ENCODE data around the gene G3BP1. TPM values are rescaled to one million over a fixed set of nuclear protein-coding genes. Genes with fewer than 3 reads are reported as not detected.

G3BP1 gene
- total RNA-seq, 2 donors from 2014 or later, result 57.1 to 60.9 TPM

DNA sequence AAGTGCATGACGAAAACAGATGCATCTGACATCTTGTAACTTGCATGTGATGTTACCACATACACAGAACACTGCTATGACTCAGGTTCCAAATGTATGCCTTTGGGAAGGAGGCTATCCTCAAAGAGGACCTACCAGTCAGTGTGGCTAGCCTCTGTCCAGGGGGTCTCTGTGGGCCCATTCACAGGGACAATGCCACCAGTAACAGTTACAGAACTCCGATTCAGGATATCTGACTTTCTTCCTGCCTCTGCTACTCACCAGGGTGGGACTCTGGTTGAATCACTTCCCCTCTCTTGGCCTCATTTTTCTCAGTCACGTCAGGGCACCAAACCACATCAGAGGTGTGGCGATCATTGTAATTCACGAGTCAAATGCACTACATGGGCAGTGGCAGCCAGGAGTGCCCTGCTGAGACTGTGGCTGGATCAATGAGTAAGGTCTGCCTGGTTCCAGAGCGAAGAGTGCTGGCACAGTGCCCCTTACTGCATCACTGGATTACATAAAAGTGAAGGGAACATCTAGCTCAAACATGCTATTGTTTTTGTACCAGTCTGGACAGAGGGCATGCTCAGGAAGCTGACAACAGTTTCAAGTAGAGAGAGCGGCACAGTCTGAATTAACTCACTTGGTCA is 26.6 kb upstream of the G3BP1 start:
- Histone ChIP-seq H3K4me3 (no peak overlapping the region), H3K27ac (peak overlapping the region; percentile 44 to 57), H3K27me3 (no peaks in the 10 kb centered on the region), H3K9me3 (no peaks in the 10 kb centered on the region), H3K4me1 (peaks cover 0 to 45% of the 10 kb centered on the region in 2 donors), H3K36me3 (no peaks in the 10 kb centered on the region)
- no peak for DNase-seq (ENCODE audit: low spot score)
- no peak for TF ChIP-seq CTCF (IDR thresholded peaks at IDR 0.05)

DNA sequence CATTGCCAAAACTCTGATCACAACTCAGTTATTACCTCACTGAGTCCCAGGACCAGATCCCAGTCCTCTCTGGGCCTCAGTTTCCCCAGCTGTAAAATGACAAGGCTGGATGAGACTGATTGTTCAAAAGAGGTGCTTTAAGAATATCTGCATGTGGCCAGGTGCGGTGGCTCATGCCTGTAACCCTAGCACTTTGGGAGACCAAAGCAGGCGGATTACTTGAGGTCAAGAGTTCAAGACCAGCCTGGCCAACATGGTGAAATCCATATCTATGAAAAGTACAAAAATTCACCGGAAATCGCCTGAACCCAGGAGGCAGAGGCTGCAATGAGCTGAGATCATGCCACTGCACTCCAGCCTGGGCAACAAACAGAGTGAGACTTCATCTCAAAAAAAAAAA is 21.6 kb upstream of the G3BP1 start:
- Histone ChIP-seq H3K4me3 (no peak overlapping the region), H3K36me3 (peaks cover 13% of the 10 kb centered on the region), H3K27ac (peak overlapping the region in 1 of 2 donors; percentile 32), H3K27me3 (no peaks in the 10 kb centered on the region), H3K9me3 (no peaks in the 10 kb centered on the region), H3K4me1 (peaks cover 0 to 25% of the 10 kb centered on the region in 2 donors)
- TF ChIP-seq CTCF (IDR thresholded peaks at IDR 0.05), result no peak
- DNase-seq (ENCODE audit: low spot score), result peak; percentile 55

DNA sequence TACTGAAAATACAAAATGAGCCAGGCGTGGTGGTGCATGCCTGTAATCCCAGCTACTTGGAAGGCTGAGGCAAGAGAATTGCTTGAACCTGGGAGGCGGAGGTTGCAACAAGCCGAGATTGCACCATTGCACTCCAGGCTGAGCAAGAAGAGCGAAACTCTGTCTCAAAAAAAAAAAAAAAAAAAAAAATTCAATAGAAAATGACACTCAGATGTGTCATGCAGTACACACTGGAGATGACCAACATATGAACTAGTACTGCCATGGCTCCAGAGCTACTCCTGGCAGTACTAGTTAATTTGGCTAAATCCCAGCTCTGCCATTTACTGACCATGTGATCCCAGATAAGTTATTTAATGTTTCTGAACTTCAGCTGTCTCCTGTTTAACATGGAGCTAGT is 20.7 kb upstream of the G3BP1 start:
- Histone ChIP-seq H3K4me3 (no peak overlapping the region), H3K9me3 (no peaks in the 10 kb centered on the region), H3K36me3 (peaks cover 13% of the 10 kb centered on the region), H3K27ac (no peak overlapping the region), H3K27me3 (no peaks in the 10 kb centered on the region), H3K4me1 (peaks cover 0 to 16% of the 10 kb centered on the region in 2 donors)
- no peak for DNase-seq (ENCODE audit: low spot score)
- TF ChIP-seq CTCF (IDR thresholded peaks at IDR 0.05), result no peak

- peak; percentile 55 for DNase-seq (ENCODE audit: low spot score)
These were observed 20.2 kb upstream of the G3BP1 start for GRCh38 chr5:151751593-151751992.

DNA sequence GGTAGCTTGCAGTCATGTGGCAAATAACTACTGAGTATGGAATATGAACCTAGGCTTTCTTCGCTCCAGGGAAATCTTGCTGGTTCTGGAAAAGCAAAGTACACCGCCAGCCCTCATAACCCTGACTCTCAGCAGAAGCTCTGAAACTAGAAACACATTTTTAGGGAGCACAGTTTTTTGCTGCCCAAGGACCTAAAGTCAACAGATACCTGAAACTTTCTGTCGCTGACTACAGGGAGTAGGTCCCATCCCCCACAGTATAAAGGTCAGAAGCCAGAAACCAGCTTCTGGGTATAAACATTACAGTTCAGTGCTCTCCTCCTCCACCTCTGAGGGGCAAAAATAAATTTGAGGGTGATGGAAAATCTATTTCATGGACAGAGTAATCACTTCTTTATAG is 16.4 kb upstream of the G3BP1 start:
- H3K36me3 ChIP-seq, result peaks cover 13% of the 10 kb centered on the region
- H3K27me3 ChIP-seq, result no peaks in the 10 kb centered on the region
- DNase-seq (ENCODE audit: low spot score), result peak; percentile 23
- no peak for TF ChIP-seq CTCF (IDR thresholded peaks at IDR 0.05)
- H3K27ac ChIP-seq, result no peak overlapping the region
- no peaks in the 10 kb centered on the region for H3K9me3 ChIP-seq
- H3K4me3 ChIP-seq, result no peak overlapping the region
- H3K4me1 ChIP-seq, result peaks cover 0 to 28% of the 10 kb centered on the region in 2 donors

More at GRCh38 chr5:151751593-151751992, 20.2 kb upstream of the G3BP1 start:
- TF ChIP-seq CTCF (IDR thresholded peaks at IDR 0.05), result no peak
- H3K9me3 ChIP-seq, result no peaks in the 10 kb centered on the region
- no peaks in the 10 kb centered on the region for H3K27me3 ChIP-seq
- H3K4me1 ChIP-seq, result peaks cover 0 to 16% of the 10 kb centered on the region in 2 donors
- no peak overlapping the region for H3K27ac ChIP-seq
- H3K4me3 ChIP-seq, result no peak overlapping the region
- H3K36me3 ChIP-seq, result peaks cover 13% of the 10 kb centered on the region
